HG02885 (cell line): Measurements from ENCODE around the gene PTPRJ.
A peak's percentile ranks its signal among the peaks of the same experiment; 100 is the strongest.

Experiments
- ATAC-seq: cut with Tn5 transposase; IDR thresholded peaks from one replicate; pipeline ENCODE4 v1.9.1; 2021; ENCODE audit warnings: mild to moderate bottlenecking; ENCODE audit not compliant: unreplicated experiment, poor library complexity

PTPRJ gene

DNA sequence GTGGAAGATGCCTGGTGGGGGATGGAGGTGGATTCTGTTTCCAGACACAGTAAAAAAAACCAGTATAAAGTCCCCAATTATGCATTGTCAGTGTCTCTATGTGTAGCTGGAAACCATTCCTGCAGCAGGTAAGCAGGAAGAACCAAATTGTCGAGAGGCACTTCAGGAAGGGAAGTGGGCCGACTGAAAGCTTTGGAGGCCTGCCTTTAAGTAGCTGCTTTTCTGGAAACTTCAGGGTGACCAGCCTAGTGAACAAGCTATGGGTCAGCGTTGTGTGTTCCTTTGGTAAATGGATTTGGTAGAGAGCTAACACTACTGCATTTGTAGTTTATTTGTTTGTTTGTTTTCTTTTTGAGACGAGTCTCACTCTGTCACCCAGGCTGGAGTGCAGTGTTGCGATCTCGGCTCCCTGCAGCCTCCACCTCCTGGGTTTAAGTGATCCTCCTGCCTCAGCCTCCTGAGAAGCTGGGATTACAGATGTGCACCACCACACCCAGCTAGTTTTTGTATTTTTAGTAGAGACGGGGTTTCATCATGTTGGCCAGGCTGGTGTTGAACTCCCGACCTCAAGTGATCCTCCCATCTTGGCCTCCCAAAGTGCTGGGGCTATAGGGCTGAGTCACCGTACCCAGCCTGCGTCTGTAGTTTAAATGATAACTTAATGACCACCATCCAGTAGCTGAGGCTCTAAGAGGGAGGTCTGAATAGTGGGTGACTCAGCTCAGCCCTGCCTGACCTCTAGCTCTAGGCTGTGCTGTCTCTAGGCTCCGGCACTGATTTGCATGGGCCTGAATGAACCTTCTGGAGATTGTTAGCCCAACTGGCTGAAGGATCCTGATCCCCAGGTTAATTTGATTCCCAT is 12.8 kb downstream of the PTPRJ start:
- no peak for ATAC-seq

GRCh38 chr11:47994417-47994816 is 14.1 kb downstream of the PTPRJ start:
- no peak for ATAC-seq

GRCh38 chr11:47995360-47995769 is 15.0 kb downstream of the PTPRJ start:
- ATAC-seq: no peak

- no peak for ATAC-seq
Observed at GRCh38 chr11:47997063-47998053, 17.0 kb downstream of the PTPRJ start.

DNA sequence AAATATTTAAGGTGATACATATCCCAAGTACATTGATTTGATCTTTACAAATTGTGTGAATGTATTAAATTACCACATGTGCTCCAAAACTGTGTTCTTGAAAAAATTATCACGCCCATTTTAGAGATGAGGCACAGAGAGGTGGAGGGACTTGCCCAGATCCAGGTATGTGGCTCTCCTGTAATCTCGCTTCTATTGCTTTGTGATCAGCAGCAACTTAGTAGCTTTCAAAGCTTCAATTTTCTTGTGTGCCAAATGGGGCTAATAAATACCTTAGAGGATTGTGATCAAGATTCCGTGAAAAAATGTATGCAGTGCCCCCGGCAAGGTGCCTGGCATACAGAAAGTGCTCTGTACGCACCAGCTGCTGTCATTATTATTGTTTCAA is 18.0 kb downstream of the PTPRJ start:
- no peak for ATAC-seq

DNA sequence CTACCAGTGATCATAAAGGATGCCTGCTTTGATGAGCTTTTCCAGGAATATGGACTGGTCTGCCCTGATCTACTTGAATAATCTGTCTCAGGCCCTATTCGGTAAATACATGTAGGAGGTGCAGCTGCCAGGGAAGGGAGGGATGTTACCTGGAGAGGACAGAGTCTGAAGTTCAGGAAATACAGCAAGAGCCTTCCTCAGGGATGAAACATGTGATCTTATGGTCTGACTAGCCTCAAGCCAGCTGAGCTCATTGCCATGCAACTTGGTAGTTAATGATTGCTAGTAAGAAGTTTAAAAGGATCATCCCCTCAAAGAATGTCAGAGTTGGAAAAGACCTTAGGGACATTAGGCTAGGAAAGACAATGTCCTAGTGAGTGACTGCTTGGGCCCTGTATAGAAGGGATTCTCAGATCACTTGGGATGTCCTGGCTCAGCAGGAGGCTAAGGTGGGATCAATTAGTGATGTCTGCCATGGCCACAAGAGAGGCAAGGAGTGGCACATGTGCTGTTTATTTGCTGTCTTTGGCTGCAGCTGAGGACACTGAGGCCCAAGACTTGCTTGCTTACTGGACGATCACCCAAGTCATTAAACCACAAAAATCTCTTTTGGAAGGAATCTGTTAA is 18.5 kb downstream of the PTPRJ start:
- no peak for ATAC-seq

DNA sequence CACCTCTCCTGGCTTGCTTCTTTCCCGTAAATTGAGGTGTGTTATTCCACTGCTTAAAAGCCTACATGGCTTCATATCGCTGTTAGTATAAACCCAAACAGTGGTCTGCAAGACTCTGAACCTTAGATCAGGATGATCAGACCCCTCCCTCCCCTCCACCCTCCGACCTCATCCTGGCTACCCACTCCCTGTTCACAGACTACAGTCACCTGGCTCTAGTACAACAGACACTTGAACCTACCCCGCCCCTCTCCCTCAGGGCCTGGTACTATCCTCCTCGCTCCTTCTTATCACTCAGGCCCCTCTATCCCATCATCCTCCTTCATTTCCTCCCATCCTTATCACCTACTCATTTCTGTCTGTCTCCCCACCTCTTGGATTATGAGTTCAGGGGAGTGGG is 20.1 kb downstream of the PTPRJ start:
- ATAC-seq: no peak

GRCh38 chr11:48001438-48002021 is 21.2 kb downstream of the PTPRJ start:
- ATAC-seq: peak; percentile 53

DNA sequence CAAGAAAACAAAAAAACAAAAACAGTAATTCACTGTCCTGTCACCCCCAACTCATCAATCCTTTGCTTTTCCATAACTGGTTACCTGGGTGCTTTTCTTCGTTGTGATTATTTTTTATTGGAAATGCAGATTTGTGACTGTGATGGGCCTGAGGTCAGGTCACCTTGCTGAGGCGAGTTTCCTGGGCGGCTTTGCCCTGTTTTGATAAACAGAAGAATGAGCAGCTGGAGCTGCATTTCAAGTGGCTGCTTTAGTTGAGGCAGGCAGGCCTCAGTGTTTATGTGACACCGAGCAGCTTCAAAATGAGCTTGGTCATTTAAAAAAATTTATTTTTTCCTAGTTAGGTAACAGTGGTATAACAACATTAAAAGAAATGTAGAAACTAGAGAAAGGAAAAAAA is 22.2 kb downstream of the PTPRJ start:
- ATAC-seq: no peak

GRCh38 chr11:48003926-48004325 is 23.6 kb downstream of the PTPRJ start:
- no peak for ATAC-seq

GRCh38 chr11:48004456-48004855 is 24.1 kb downstream of the PTPRJ start:
- ATAC-seq: no peak

- ATAC-seq: no peak
Observed at GRCh38 chr11:48005136-48005535, 24.8 kb downstream of the PTPRJ start.

DNA sequence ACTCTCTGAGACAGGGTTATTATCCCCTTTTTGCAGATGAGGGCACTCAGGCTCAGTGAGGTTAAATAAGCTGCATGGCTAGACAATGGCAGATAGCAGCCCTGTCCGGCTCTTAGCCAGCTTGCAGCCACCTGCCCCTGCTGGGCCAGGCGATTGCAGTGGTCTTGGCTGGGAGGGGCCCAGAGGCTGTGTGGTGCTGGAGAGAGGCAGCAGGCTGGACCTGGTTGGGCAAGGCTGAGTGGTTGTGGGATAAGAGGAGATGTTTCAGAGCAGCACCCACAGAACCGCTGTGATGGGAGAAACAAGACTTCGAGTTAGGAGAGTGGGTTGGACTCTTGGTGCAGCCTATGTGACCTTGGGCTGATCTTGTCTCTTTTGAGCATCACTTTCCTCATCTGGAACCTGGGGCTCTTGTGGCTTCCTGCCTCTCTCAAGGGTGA is 25.5 kb downstream of the PTPRJ start:
- no peak for ATAC-seq

GRCh38 chr11:48006301-48006992 is 26.1 kb downstream of the PTPRJ start:
- peak; percentile 59 for ATAC-seq

- ATAC-seq: no peak
Observed at GRCh38 chr11:48007677-48008076, 27.3 kb downstream of the PTPRJ start.

DNA sequence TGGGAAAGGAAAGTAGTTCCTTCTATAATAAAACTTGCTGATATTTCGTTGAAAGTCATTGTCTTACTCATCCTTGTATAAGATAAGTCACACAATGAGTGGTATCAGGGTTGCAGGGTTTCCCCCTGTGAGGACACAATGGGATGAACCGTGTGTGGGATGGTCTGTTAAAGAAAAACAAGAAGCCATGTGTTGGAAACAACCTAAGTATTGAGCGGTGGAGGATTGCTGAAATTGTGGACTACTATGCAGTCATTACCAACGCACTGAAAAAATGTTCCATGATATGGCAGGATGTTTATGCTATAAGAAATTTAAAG is 28.6 kb downstream of the PTPRJ start:
- ATAC-seq: peak; percentile 49

GRCh38 chr11:48011102-48011797 is 30.9 kb downstream of the PTPRJ start:
- ATAC-seq: no peak

DNA sequence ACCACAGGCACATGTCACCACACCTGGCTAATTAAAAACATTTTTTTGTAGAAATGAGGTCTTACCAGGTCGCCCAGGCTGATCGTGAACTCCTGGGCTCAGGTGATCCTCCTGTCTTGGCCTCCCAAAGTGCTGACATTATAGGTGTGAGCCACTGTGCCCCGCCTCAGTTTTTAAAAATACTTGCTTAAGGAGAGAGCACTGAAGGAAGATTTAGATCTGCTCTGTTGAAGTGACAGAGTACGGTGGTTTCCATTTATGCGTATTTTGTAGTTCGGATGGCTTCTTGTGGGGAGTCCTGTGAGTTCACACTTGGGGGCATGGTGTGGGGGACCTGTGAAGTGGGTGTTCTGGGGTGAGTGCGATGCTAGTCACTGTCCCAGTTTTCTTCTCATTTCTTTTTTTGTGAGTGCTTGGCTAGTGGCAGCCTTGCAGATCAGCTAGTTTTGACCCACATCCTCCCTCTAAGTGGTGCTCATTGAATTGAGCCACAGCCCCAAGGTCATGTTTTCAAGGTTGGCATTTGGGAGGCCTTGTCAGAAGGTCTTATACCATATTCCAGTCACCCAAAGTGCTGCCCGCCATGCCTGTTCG is 31.5 kb downstream of the PTPRJ start:
- no peak for ATAC-seq
